Upper lobe of right lung (tissue), 1 donor: Measurements from ENCODE around the gene WDR43. TPM values are rescaled to one million over a fixed set of nuclear protein-coding genes. Genes with fewer than 3 reads are reported as not detected.

ENCODE experiments used
- ATAC-seq: fragments of 200-7000 bp; cut with Tn5 transposase; one replicate; pipeline ENCODE4 v1.9.1; 2020; ENCODE audit warnings: mild to moderate bottlenecking, moderate library complexity
- DNase-seq: peaks from one replicate; pipeline ENCODE4 v3.0.0-alpha.2; 2020
- H3K27ac ChIP-seq: fragments of 200-600 bp; one replicate; pipeline ENCODE4 v1.8.0; 2022
- H3K27me3 ChIP-seq: fragments of 200-600 bp; one replicate; pipeline ENCODE4 v1.8.0; 2022; ENCODE audit warnings: mild to moderate bottlenecking
- H3K36me3 ChIP-seq: fragments of 200-600 bp; one replicate; pipeline ENCODE4 v1.8.0; 2022
- H3K4me1 ChIP-seq: fragments of 200-600 bp; one replicate; pipeline ENCODE4 v1.8.0; 2022
- H3K4me3 ChIP-seq: fragments of 200-600 bp; one replicate; pipeline ENCODE4 v1.8.0; 2022; ENCODE audit warnings: mild to moderate bottlenecking
- H3K9me3 ChIP-seq: fragments of 200-600 bp; one replicate; pipeline ENCODE4 v1.8.0; 2022
- intact Hi-C: fragments of 100-400 bp; cut with DNase I; formaldehyde crosslinking; loops from one replicate; pipeline ENCODE4 v1.11.0; 2022
- total RNA-seq: library from RNA; stranded (reverse); fragmentation: NEBNext Ultra II Directional; extraction: Animal tissue kit (Norgen Biotek cat#: 25700); gene quantifications from one replicate; pipeline ENCODE4 v1.2.1, GENCODE V29; 2021
- TF ChIP-seq, protein P1 (sequence below): fragments of 200-600 bp; IDR thresholded peaks from one replicate; pipeline ENCODE4 v1.8.0; 2022; ENCODE audit warnings: antibody characterized with exemption
- donor health status: DM: no; HTN: yes; CAD: no; lungs with severe emphysema.

The WDR43 gene
- total RNA-seq, 1 donor from 2014 or later: 27.6 TPM

DNA sequence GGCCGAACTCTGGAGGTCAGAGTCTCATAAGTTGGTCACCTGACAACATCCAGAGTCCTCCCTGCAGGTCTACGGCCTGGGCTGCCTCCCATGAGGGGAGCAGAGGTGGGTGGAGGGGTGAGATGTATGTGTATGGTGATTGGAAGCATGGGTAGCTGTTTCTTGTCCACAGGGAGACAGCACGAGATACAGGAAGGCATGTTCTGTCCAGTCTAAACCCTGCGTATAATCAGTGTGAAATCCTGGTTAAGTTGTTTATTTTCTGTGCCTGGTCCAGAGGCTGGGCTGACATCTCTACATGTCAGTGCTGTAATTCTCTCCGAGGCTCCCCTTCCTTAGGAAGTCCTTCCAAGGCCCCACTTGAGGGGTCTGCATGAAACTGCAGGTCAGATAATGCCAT, 95.5 kb downstream of the WDR43 start:
- TF ChIP-seq, protein P1, sequence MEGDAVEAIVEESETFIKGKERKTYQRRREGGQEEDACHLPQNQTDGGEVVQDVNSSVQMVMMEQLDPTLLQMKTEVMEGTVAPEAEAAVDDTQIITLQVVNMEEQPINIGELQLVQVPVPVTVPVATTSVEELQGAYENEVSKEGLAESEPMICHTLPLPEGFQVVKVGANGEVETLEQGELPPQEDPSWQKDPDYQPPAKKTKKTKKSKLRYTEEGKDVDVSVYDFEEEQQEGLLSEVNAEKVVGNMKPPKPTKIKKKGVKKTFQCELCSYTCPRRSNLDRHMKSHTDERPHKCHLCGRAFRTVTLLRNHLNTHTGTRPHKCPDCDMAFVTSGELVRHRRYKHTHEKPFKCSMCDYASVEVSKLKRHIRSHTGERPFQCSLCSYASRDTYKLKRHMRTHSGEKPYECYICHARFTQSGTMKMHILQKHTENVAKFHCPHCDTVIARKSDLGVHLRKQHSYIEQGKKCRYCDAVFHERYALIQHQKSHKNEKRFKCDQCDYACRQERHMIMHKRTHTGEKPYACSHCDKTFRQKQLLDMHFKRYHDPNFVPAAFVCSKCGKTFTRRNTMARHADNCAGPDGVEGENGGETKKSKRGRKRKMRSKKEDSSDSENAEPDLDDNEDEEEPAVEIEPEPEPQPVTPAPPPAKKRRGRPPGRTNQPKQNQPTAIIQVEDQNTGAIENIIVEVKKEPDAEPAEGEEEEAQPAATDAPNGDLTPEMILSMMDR: no peak
- DNase-seq (no peak), ATAC-seq (no peak)
- no peaks in the 10 kb centered on the region for H3K27me3 ChIP-seq
- H3K36me3 ChIP-seq: no peaks in the 10 kb centered on the region
- intact Hi-C loops: no loop called here
- H3K4me1 ChIP-seq: no peaks in the 10 kb centered on the region
- H3K27ac ChIP-seq: no peak overlapping the region
- H3K4me3 ChIP-seq: no peak overlapping the region
- no peaks in the 10 kb centered on the region for H3K9me3 ChIP-seq

DNA sequence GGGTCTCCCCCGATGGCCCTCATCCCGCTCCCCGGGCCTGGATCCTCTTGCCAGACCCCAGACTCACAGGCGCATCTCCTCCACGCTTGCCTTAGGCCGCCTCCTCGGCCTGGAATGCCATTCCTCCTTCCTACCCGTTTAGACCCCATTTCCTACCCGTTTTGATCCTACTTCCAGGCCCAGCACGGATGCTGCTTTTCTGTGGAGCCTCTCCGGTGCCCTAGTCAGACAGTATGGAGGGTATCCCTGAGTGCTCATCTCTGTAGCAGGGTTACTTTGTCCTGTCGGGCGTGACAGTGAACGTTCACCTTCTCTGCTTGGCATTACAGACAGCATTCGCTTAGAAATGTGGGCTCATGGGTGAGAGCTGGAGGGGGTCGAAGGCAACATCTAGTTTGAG, 96.0 kb downstream of the WDR43 start:
- intact Hi-C loops: no loop called here
- no peak for ATAC-seq

GRCh38 chr2:28991021-28991420, 96.6 kb downstream of the WDR43 start:
- no peaks in the 10 kb centered on the region for H3K27me3 ChIP-seq
- no peaks in the 10 kb centered on the region for H3K36me3 ChIP-seq
- DNase-seq: no peak
- no peak overlapping the region for H3K4me3 ChIP-seq
- TF ChIP-seq, protein P1: no peak
- intact Hi-C loops: no loop called here
- no peaks in the 10 kb centered on the region for H3K9me3 ChIP-seq
- no peak overlapping the region for H3K27ac ChIP-seq
- peak; percentile 6 for ATAC-seq
- H3K4me1 ChIP-seq: no peaks in the 10 kb centered on the region

More for the DNA sequence above, 96.0 kb downstream of the WDR43 start:
- Histone ChIP-seq H3K27ac (no peak overlapping the region), H3K4me3 (no peak overlapping the region), H3K9me3 (no peaks in the 10 kb centered on the region), H3K36me3 (no peaks in the 10 kb centered on the region), H3K4me1 (no peaks in the 10 kb centered on the region), H3K27me3 (no peaks in the 10 kb centered on the region)
- TF ChIP-seq, protein P1: no peak
- no peak for DNase-seq

DNA sequence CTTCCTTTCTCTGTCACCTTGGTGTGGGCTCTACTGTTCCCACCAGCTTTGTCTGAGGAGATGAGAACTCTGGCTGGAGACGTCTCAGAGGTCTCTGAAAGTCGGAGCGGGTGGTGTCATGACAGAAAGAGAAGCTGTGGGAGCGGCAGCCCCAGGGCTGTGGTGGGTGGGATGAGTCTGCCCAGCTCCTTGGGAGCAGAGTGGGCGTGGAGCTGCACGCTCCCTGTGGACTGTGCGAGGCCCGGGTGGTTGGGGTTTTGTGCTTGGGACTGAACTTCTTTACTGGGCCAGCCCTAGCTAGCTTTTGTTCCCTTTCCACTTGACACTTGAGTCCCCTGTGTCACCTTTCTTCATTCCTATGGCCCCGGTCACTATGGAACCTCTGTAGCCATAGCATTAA, 97.0 kb downstream of the WDR43 start:
- Histone ChIP-seq H3K4me1 (no peaks in the 10 kb centered on the region), H3K4me3 (no peak overlapping the region), H3K27ac (no peak overlapping the region), H3K27me3 (no peaks in the 10 kb centered on the region), H3K36me3 (no peaks in the 10 kb centered on the region), H3K9me3 (no peaks in the 10 kb centered on the region)
- TF ChIP-seq, protein P1: no peak
- intact Hi-C loops: no loop called here
- no peak for DNase-seq
- no peak for ATAC-seq

- intact Hi-C loops: no loop called here
- peak; percentile 68 for ATAC-seq
- DNase-seq: no peak
These were observed 98.9 kb downstream of the WDR43 start for GRCh38 chr2:28993206-28993960.

More at GRCh38 chr2:28993206-28993960, 98.9 kb downstream of the WDR43 start:
- Histone ChIP-seq H3K4me1 (no peaks in the 10 kb centered on the region), H3K9me3 (no peaks in the 10 kb centered on the region), H3K4me3 (no peak overlapping the region), H3K27ac (no peak overlapping the region), H3K36me3 (no peaks in the 10 kb centered on the region), H3K27me3 (no peaks in the 10 kb centered on the region)
- TF ChIP-seq, protein P1: no peak
